HCT116 (cell line): ENCODE measurements around the gene MGP. TPM values are rescaled to one million over a fixed set of nuclear protein-coding genes. Genes with fewer than 3 reads are reported as not detected.

Experiments
- ATAC-seq: fragments of 200-7000 bp; cut with Tn5 transposase; 2 replicates; pipeline ENCODE4 v1.9.1; 2020; ENCODE audit warnings: mild to moderate bottlenecking, moderate library complexity
- BruUV-seq: library from RNA; stranded (reverse); fragments of 400-500 nt; replicated peaks from 2 replicates; lab custom pipeline; 2021; lab: Mats Ljungman, UMichigan
- CTCF ChIA-PET: fragments of 300-600 bp; sonication (Branson Sonifier 250); formaldehyde crosslinking; loops from one replicate; lab custom pipeline; 2021; ENCODE audit warnings: antibody characterized with exemption; lab: Charles Lee
- POLR2A ChIA-PET: fragments of 300-600, 350-600 bp; sonication (Branson Sonifier 250); formaldehyde crosslinking; loops from one replicate; lab custom pipeline; 2021; ENCODE audit warnings: antibody characterized with exemption; lab: Charles Lee
- RAD21 ChIA-PET, 2 experiments: fragments of 300-600 bp; sonication (Branson Sonifier 250); formaldehyde crosslinking; loops; one replicate each; lab custom pipeline; 2023; ENCODE audit warnings: low total read pairs in 2 of 2; ENCODE audit not compliant: uncharacterized antibody in 2 of 2, unreplicated experiment in 2 of 2, low non-redundant PET in 1 of 2; lab: Charles Lee
- DNase-seq: peaks from one replicate; pipeline ENCODE4 v3.0.0-alpha.2; 2010; ENCODE audit warnings: low read depth, low spot score
- H2AFZ ChIP-seq: fragments of 200-600 bp; shearing (Covaris generic), sonication (generic); 2 replicates; pipeline ENCODE4 v1.6.1; 2017; ENCODE audit warnings: low read depth, mixed run types, mixed read lengths, antibody characterized with exemption, low read length; ENCODE audit not compliant: poor library complexity, severe bottlenecking
- H3K27ac ChIP-seq: 2 replicates; pipeline ENCODE4 v1.5.1; 2012; ENCODE audit warnings: low read depth, low read length
- H3K27me3 ChIP-seq: fragments of 200-600 bp; sonication (generic); 2 replicates; pipeline ENCODE4 v1.6.1; 2016; ENCODE audit warnings: mixed run types, low read length, mixed read lengths; ENCODE audit not compliant: insufficient read depth
- H3K36me3 ChIP-seq, 2 experiments: fragments of 200-500 bp in 1 of 2; fragments of 200-600 bp in 1 of 2; sonication (Bioruptor generic) in 1 of 2; sonication (generic) in 1 of 2; 2 replicates each; pipeline versions ENCODE4 v1.5.1 to v1.6.1; 2014 to 2016; ENCODE audit warnings: low read length in 2 of 2, inconsistent platforms in 1 of 2, mixed read lengths in 1 of 2, mixed run types in 1 of 2; ENCODE audit not compliant: insufficient read depth in 2 of 2, control insufficient read depth in 1 of 2
- H3K4me1 ChIP-seq, 2 experiments: fragments of 200-600 bp in 1 of 2; sonication (generic) in 1 of 2; 2 replicates each; pipeline versions ENCODE4 v1.5.1 to v1.6.1; 2012 to 2017; ENCODE audit warnings: low read length in 2 of 2, inconsistent platforms in 1 of 2, mild to moderate bottlenecking in 1 of 2, mixed read lengths in 1 of 2, mixed run types in 1 of 2, moderate library complexity in 1 of 2; ENCODE audit not compliant: insufficient read depth in 2 of 2, control insufficient read depth in 1 of 2
- H3K4me2 ChIP-seq: fragments of 200-600 bp; sonication (generic); 2 replicates; pipeline ENCODE4 v1.6.1; 2017; ENCODE audit warnings: mixed run types, low read length, mixed read lengths
- H3K4me3 ChIP-seq, 2 experiments: fragments of 200-600 bp in 1 of 2; sonication (generic) in 1 of 2; replicated peaks in 1 of 2; 2 replicates each; pipeline ENCODE4 v1.5.1; 2011 to 2016; ENCODE audit warnings: low read length in 2 of 2, control low read depth in 1 of 2, low read depth in 1 of 2, mild to moderate bottlenecking in 1 of 2, mixed read lengths in 1 of 2, mixed run types in 1 of 2
- H3K79me2 ChIP-seq: fragments of 200-600 bp; sonication (generic); 2 replicates; pipeline ENCODE4 v1.6.1; 2017; ENCODE audit warnings: mild to moderate bottlenecking, mixed run types, low read length, moderate library complexity, mixed read lengths; ENCODE audit not compliant: insufficient read depth
- H3K9ac ChIP-seq: fragments of 200-600 bp; sonication (generic); 2 replicates; pipeline ENCODE4 v1.6.1; 2016; ENCODE audit warnings: low read length, mixed read lengths
- H3K9me2 ChIP-seq: fragments of 200-600 bp; sonication (generic), shearing (Covaris generic); 2 replicates; pipeline ENCODE4 v1.6.1; 2017; ENCODE audit warnings: mixed run types, mild to moderate bottlenecking, moderate library complexity; ENCODE audit not compliant: insufficient read depth
- H3K9me3 ChIP-seq, 2 experiments: fragments of 200-500 bp in 1 of 2; fragments of 200-600 bp in 1 of 2; sonication (Bioruptor generic) in 1 of 2; sonication (generic) in 1 of 2; 2 replicates each; pipeline ENCODE4 v1.6.1; 2014 to 2017; ENCODE audit warnings: low read length in 2 of 2, mixed read lengths in 2 of 2, inconsistent platforms in 1 of 2, low read depth in 1 of 2, mild to moderate bottlenecking in 1 of 2, mixed run types in 1 of 2, moderate library complexity in 1 of 2; ENCODE audit not compliant: control insufficient read depth in 1 of 2, insufficient read depth in 1 of 2
- H4K20me1 ChIP-seq: fragments of 200-600 bp; sonication (generic), shearing (Covaris generic); 2 replicates; pipeline ENCODE4 v1.6.1; 2017; ENCODE audit warnings: mixed run types, mild to moderate bottlenecking, moderate library complexity; ENCODE audit not compliant: insufficient read depth
- CEBPB ChIP-seq: IDR thresholded peaks from 2 replicates; pipeline ENCODE4 v1.6.1; 2012; ENCODE audit warnings: low read depth
- EGR1 ChIP-seq: IDR thresholded peaks from 2 replicates; pipeline ENCODE4 v1.6.1; 2012; ENCODE audit warnings: low read depth
- EZH2 ChIP-seq: fragments of 200-600 bp; sonication (generic); IDR thresholded peaks from 2 replicates; pipeline ENCODE4 v1.6.1; 2017; ENCODE audit warnings: antibody characterized with exemption, mixed run types
- FOSL1 ChIP-seq: IDR thresholded peaks from 2 replicates; pipeline ENCODE4 v1.6.1; 2012; ENCODE audit warnings: low read depth
- POLR2A ChIP-seq: IDR thresholded peaks from 2 replicates; pipeline ENCODE4 v1.7.0; 2011; ENCODE audit warnings: borderline replicate concordance; ENCODE audit not compliant: insufficient read depth, insufficient read length; ENCODE audit errors: extremely low read depth
- RAD21 ChIP-seq: IDR thresholded peaks from 2 replicates; pipeline ENCODE4 v1.6.1; 2012; ENCODE audit warnings: low read depth, mild to moderate bottlenecking
- SIN3A ChIP-seq: IDR thresholded peaks from 2 replicates; pipeline ENCODE4 v1.6.1; 2012; ENCODE audit warnings: low read depth
- SRF ChIP-seq: IDR thresholded peaks from 2 replicates; pipeline ENCODE4 v1.6.1; 2012; ENCODE audit warnings: low read depth
- TCF7L2 ChIP-seq: IDR thresholded peaks from 2 replicates; pipeline ENCODE4 v1.7.0; 2011; ENCODE audit warnings: borderline replicate concordance, inconsistent platforms; ENCODE audit not compliant: insufficient read depth, insufficient read length; ENCODE audit errors: extremely low read depth
- YY1 ChIP-seq: IDR thresholded peaks from 2 replicates; pipeline ENCODE4 v1.6.1; 2011; ENCODE audit warnings: low read length, low read depth, moderate library complexity, mild to moderate bottlenecking; ENCODE audit not compliant: insufficient replicate concordance; ENCODE audit errors: extremely low read depth
- ZFX ChIP-seq: fragments of 450-650 bp; IDR thresholded peaks from 2 replicates; pipeline ENCODE4 v1.6.1; 2017
- intact Hi-C: fragments of 100-400 bp; cut with micrococcal nuclease; formaldehyde crosslinking; loops from 2 replicates; pipeline ENCODE4 v1.10.0; 2022
- total RNA-seq: library from RNA; stranded (reverse); gene quantifications from one replicate; pipeline ENCODE4 v1.2.1, GENCODE V29; 2021; ENCODE audit not compliant: unreplicated experiment
- TF ChIP-seq, protein P1 (sequence below), 3 experiments: fragments of 200-600 bp in 1 of 3; sonication (generic) in 1 of 3; IDR thresholded peaks in 2 of 3; conservative IDR thresholded peaks in 1 of 3; 2 replicates each; pipeline ENCODE4 v1.5.1; 2012 to 2017; ENCODE audit warnings: low read depth in 2 of 3, low read length in 2 of 3, antibody characterized with exemption in 1 of 3, borderline replicate concordance in 1 of 3, control low read depth in 1 of 3, mild to moderate bottlenecking in 1 of 3, mixed read lengths in 1 of 3, mixed run types in 1 of 3, moderate library complexity in 1 of 3; ENCODE audit not compliant: insufficient read depth in 1 of 3
- TF ChIP-seq, protein P2 (sequence below): IDR thresholded peaks from 2 replicates; pipeline ENCODE4 v1.6.1; 2012
- TF ChIP-seq, protein P3 (sequence below): IDR thresholded peaks from 2 replicates; pipeline ENCODE4 v1.6.1; 2012
- TF ChIP-seq, protein P4 (sequence below): IDR thresholded peaks from 2 replicates; pipeline ENCODE4 v1.6.1; 2011; ENCODE audit warnings: mild to moderate bottlenecking, low read length, moderate library complexity; ENCODE audit not compliant: insufficient replicate concordance; ENCODE audit errors: extremely low read depth

MGP gene
- total RNA-seq, 1 experiment from 2014 or later, result 1.3 TPM

- Histone ChIP-seq H3K79me2 (no peaks in the 10 kb centered on the region), H3K36me3 (no peaks in the 10 kb centered on the region), H3K4me1 (no peaks in the 10 kb centered on the region), H3K4me3 (no peak overlapping the region), H2AFZ (no peak overlapping the region), H3K27ac (no peak overlapping the region), H3K4me2 (no peak overlapping the region), H3K9me3 (no peaks in the 10 kb centered on the region), H3K27me3 (no peaks in the 10 kb centered on the region), H3K9ac (no peak overlapping the region), H3K9me2 (no peaks in the 10 kb centered on the region), H4K20me1 (no peaks in the 10 kb centered on the region)
- BruUV-seq, result no TSS peak
- DNase-seq, result no peak
- no peak for TF ChIP-seq SRF
- TF ChIP-seq, protein P1, sequence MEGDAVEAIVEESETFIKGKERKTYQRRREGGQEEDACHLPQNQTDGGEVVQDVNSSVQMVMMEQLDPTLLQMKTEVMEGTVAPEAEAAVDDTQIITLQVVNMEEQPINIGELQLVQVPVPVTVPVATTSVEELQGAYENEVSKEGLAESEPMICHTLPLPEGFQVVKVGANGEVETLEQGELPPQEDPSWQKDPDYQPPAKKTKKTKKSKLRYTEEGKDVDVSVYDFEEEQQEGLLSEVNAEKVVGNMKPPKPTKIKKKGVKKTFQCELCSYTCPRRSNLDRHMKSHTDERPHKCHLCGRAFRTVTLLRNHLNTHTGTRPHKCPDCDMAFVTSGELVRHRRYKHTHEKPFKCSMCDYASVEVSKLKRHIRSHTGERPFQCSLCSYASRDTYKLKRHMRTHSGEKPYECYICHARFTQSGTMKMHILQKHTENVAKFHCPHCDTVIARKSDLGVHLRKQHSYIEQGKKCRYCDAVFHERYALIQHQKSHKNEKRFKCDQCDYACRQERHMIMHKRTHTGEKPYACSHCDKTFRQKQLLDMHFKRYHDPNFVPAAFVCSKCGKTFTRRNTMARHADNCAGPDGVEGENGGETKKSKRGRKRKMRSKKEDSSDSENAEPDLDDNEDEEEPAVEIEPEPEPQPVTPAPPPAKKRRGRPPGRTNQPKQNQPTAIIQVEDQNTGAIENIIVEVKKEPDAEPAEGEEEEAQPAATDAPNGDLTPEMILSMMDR (IDR thresholded peaks at IDR 0.05 in 2 of 3, conservative IDR thresholded peaks at IDR 0.05 in 1 of 3; ENCODE audit: borderline replicate concordance in 1 of 3, insufficient read depth in 1 of 3, low read depth in 2 of 3, low read length in 2 of 3), result no peak
- no peak for TF ChIP-seq POLR2A
- TF ChIP-seq, protein P2, sequence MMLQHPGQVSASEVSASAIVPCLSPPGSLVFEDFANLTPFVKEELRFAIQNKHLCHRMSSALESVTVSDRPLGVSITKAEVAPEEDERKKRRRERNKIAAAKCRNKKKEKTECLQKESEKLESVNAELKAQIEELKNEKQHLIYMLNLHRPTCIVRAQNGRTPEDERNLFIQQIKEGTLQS, result no peak
- TF ChIP-seq, protein P3, sequence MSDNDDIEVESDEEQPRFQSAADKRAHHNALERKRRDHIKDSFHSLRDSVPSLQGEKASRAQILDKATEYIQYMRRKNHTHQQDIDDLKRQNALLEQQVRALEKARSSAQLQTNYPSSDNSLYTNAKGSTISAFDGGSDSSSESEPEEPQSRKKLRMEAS, result no peak
- TF ChIP-seq, protein P4, sequence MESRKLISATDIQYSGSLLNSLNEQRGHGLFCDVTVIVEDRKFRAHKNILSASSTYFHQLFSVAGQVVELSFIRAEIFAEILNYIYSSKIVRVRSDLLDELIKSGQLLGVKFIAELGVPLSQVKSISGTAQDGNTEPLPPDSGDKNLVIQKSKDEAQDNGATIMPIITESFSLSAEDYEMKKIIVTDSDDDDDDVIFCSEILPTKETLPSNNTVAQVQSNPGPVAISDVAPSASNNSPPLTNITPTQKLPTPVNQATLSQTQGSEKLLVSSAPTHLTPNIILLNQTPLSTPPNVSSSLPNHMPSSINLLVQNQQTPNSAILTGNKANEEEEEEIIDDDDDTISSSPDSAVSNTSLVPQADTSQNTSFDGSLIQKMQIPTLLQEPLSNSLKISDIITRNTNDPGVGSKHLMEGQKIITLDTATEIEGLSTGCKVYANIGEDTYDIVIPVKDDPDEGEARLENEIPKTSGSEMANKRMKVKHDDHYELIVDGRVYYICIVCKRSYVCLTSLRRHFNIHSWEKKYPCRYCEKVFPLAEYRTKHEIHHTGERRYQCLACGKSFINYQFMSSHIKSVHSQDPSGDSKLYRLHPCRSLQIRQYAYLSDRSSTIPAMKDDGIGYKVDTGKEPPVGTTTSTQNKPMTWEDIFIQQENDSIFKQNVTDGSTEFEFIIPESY, result no peak
- TF ChIP-seq RAD21, result no peak
- no peak for TF ChIP-seq FOSL1
- TF ChIP-seq CEBPB, result no peak
- TF ChIP-seq EGR1, result no peak
- TF ChIP-seq EZH2, result no peak
- TF ChIP-seq YY1, result no peak
- no peak for TF ChIP-seq ZFX
- no peak for TF ChIP-seq TCF7L2
- TF ChIP-seq SIN3A, result no peak
- RAD21 ChIA-PET, result no interaction called here
- intact Hi-C loops, result no loop called here
- no peak for ATAC-seq
- CTCF ChIA-PET, result no interaction called here
- POLR2A ChIA-PET, result no interaction called here
Observed at GRCh38 chr12:14878488-14878887, 7.2 kb downstream of the MGP start.
